LoVo (cell line): Measurements from ENCODE around the gene ZNF212.

Experiments used
- DNase-seq: peaks from one replicate; pipeline ENCODE4 v3.0.0-alpha.2; 2016; ENCODE audit warnings: low spot score

Gene ZNF212

DNA sequence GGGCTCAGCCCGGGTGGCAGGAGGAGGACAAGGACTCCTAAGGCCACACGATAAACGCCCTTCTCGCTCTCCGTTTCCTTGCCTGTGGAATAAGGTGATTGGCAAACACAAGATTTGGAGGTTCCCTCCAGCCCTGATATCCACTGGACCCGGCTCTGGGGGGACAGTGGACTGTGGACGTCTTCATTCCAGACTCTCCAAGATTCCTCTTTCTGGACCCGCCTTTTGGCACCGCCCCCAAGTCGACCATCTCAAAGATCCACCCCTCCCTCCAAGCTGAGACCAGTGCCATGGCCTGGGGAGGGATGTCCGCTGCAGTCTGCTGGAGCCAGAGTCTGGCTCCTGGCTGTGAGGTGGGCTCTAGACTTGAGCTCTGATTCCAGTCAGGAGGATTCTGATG lies 46.2 kb downstream of the ZNF212 start:
- peak; percentile 38 for DNase-seq

DNA sequence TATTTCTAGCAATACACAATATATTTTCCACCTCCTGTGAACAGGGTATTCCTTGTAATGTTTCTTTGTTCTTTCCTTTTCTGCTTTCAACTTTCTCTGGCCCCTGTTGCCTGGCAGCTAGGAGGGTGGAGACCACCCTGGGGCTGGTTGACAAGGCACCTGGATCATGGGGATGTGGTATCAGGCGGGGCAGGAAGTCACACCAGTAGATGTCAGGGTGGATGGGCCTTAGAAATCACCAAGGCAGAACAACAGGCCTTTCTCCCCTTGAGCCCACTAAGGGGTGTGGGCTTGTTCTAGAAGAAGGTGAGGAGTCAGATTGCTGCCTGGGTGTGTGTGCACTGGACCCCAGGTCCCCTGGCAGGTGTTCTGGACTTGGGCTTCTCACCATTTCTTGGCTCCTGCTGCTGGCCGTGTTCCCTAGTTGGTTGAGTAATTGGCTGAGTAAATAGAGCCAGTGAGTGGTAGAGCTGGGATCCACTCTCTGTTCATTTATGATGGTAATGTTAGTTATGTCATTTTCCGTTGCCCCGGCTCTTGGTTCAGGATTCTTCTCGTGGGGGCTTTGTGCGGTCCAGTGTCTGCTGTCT lies 47.5 kb downstream of the ZNF212 start:
- no peak for DNase-seq

DNA sequence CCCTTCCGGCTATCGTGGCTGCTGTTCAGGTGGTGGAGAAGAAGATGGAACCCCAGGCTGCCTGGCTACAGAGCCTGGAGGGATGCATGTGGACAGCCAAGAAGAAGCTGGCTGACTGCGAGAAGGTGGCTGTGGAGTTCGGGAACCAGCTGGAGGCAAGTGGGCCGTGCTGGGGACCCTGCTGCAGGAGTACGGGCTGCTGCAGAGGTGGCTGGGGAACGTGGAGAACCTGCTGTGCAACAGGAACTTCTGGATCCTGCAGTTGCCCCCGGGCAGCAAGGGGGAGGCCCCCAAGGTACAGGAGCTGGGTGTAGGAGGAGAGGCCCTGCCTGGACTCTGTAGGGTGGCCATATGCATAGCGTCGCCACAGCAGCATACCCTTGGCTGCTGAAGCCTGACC lies 48.2 kb downstream of the ZNF212 start:
- no peak for DNase-seq

DNA sequence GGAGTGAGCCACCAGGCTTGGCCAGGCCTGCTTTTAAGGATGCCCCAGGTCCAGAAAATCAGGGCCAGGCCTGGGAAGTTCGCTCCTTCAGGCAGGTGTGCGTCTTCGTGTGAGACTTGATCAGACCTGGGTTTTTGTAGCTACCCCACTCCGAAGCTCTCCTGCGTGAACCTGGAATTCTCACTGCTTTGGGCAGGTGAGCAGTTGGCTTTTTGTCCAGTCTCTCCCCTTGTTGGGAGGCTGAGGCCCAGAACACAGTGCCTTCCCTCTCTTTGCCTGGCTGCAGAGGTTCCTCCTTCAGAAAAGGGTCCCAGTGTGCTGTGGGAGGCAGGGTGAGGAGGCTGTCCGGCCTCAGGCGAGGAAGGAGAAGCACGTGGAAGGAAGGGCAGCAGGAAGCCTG lies 49.8 kb downstream of the ZNF212 start:
- no peak for DNase-seq

GRCh38 chr7:149289856-149290255 lies 50.4 kb downstream of the ZNF212 start:
- DNase-seq, result no peak

GRCh38 chr7:149291036-149291780 lies 51.8 kb downstream of the ZNF212 start:
- DNase-seq, result no peak

GRCh38 chr7:149291781-149292461 lies 52.5 kb downstream of the ZNF212 start:
- no peak for DNase-seq

DNA sequence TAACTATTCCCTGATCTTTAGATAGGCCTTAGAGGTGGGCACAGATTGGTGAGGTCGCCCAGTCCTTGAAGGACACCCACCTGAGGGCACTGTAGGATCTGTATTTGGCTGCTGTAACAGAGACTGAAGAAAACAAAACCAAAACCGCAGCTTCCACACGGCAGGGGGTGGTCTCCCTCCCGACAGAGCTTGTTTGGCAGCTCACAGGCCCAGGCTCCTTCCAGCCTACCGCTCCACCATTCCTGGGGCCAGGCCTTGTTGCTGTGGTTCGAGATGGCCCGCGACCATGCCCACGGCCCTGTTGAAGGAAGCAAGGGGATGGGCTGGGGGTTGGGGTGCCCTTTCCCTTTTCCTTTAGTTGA lies 53.0 kb downstream of the ZNF212 start:
- DNase-seq, result no peak

DNA sequence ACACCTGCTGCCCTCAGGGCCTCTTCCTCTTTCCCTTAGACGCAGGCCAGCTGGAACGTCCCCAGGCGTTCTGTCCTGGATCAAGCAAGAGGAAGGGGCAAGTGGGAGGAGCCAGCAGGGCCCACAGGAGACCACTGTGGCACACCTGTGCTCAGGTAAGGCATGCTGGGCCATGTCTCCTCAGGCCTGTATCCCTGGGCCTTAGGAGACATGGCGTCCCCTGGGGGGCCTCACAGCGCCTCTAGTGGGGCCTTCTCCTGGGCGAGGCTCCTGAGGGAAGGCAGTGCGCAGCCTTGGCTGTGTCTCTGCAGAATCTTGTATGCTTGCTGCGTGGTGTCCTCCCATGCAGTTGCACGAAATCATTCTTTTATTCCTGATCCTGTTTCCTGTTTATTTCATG lies 53.9 kb downstream of the ZNF212 start:
- DNase-seq, result no peak

GRCh38 chr7:149293946-149294633 lies 54.6 kb downstream of the ZNF212 start:
- no peak for DNase-seq

GRCh38 chr7:149294634-149295480 lies 55.4 kb downstream of the ZNF212 start:
- DNase-seq, result no peak

DNA sequence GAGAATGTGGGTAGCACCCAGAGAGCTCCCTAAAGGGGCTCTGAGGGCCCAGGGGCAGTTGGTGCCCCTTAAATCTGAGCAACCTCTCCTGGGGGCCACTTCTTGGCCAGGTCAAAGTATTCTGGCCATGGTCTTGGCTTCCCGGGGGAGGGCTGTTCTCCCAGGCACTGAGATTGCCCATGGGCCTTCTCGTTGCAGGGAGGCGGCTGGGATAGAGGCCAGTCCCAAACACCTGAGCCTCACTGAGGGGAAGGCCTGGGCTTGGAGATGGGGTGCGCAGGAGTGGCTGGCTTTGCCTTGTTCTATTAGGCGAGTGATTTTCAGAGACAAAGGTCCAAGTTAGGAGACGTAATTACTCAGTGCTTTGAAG lies 56.0 kb downstream of the ZNF212 start:
- DNase-seq, result no peak

GRCh38 chr7:149296368-149296767 lies 56.9 kb downstream of the ZNF212 start:
- no peak for DNase-seq

DNA sequence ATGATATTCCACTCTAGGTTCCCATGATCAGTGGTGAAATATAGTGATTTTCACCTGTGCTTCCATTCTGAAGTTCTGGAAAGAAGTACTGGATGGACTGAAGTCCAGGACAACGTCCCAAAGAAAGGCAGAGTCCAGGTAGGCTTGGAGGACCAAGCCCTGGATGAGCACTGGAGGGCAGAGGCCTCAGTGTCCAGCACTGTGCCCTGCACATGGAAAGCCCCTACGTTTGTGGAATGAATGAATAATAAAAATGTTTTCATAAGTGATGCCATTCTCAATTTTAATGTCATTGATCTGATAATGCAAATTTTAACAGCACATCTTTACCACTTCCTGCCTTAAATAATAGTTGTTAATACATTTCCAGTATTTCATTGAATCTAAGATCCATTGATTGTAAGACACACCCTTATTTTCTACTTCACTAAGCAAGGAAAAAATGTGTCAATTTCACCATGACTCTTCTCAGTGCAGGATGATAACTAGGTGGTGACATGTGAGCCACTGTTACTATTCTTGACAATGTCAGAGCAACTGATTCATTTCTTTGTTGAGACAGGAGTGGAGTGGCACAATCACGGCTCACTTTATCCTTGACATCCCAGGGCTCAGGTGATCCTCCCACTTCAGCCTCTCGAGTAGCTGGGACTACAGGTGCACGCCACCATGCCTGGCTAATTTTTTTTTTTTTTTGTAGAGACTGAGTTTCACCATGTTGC lies 57.7 kb downstream of the ZNF212 start:
- no peak for DNase-seq

DNA sequence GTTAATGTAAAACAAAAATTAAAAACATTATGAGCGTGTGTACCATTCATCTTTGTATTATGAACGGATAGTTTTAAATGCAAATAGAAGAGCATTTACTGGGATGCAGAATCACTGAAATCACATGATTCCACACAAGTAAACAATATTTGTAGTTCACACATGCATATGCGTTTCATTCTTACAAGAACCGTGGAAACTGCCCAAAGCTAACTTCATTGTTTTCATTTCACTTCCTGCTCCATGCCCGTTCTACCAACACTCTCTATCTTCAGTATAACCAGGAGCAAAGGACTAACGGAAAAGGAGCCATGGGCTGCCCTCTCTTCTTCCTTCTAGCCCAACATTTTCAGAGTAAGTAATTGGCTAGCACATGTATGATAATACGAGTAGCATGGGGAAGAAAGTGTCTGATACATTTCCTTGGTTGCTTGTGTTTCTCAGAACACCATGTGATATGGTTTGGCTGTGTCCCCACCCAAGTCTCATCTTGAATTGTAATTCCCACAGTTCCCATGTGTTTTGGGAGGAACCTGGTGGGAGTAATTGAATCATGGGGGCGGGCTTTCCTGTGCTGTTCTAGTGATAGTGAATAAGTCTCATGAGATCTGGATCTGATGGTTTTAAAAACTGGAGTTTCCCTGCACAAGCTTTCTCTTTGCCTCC lies 61.3 kb downstream of the ZNF212 start:
- DNase-seq, result no peak

GRCh38 chr7:149302222-149302621 lies 62.8 kb downstream of the ZNF212 start:
- DNase-seq, result no peak

- no peak for DNase-seq
These were observed 63.4 kb downstream of the ZNF212 start for GRCh38 chr7:149302865-149303264.

- no peak for DNase-seq
These were observed 64.6 kb downstream of the ZNF212 start for GRCh38 chr7:149304006-149304405.
